NCI-H510A treated with DMSO at 0.1 percent for 48 hours (cell line): ENCODE results near the gene PIPOX.

Source experiments
- DNase-seq: peaks from one replicate; lab custom pipeline; 2025; lab: John Stamatoyannopoulos, UW

The PIPOX gene

GRCh38 chr17:29042679-29043538 lies at the start of gene PIPOX:
PIPOX (plus strand) TSS chr17:29043141; CDS start chr17:29043226, 85 bp downstream.
- DNase-seq: peak; percentile 89

GRCh38 chr17:28993645-28994426 lies 49.1 kb upstream of the PIPOX start:
- DNase-seq: no peak

GRCh38 chr17:28996554-28997096 lies 46.3 kb upstream of the PIPOX start:
- peak; percentile 76 for DNase-seq

GRCh38 chr17:28997806-28998205 lies 45.1 kb upstream of the PIPOX start:
- DNase-seq: peak; percentile 58

- DNase-seq: no peak
Measured at GRCh38 chr17:28999206-28999605, 43.7 kb upstream of the PIPOX start.

- DNase-seq: no peak
Measured at GRCh38 chr17:29000973-29001372, 42.0 kb upstream of the PIPOX start.

- no peak for DNase-seq
Measured at GRCh38 chr17:29002811-29003210, 40.1 kb upstream of the PIPOX start.

GRCh38 chr17:29003289-29003688 lies 39.7 kb upstream of the PIPOX start:
- DNase-seq: no peak

GRCh38 chr17:29004081-29004692 lies 38.8 kb upstream of the PIPOX start:
- no peak for DNase-seq

GRCh38 chr17:29005936-29006511 lies 36.9 kb upstream of the PIPOX start, which contains the start of gene SEZ6:
SEZ6 (minus strand) TSS chr17:29006033; CDS start chr17:29005869, 164 bp downstream.
- peak; percentile 58 for DNase-seq

- DNase-seq: no peak
Measured at GRCh38 chr17:29007456-29007855, 35.5 kb upstream of the PIPOX start.

GRCh38 chr17:29007860-29008455 lies 35.0 kb upstream of the PIPOX start:
- DNase-seq: no peak

GRCh38 chr17:29008591-29008990 lies 34.4 kb upstream of the PIPOX start:
- DNase-seq: no peak

- no peak for DNase-seq
Measured at GRCh38 chr17:29010129-29010528, 32.8 kb upstream of the PIPOX start.

GRCh38 chr17:29010586-29010985 lies 32.4 kb upstream of the PIPOX start:
- DNase-seq: no peak

- DNase-seq: no peak
Measured at GRCh38 chr17:29012535-29012934, 30.4 kb upstream of the PIPOX start.

GRCh38 chr17:29014716-29015115 lies 28.2 kb upstream of the PIPOX start:
- no peak for DNase-seq

- DNase-seq: no peak
Measured at GRCh38 chr17:29016345-29017210, 26.4 kb upstream of the PIPOX start.

- no peak for DNase-seq
Measured at GRCh38 chr17:29018788-29019474, 24.0 kb upstream of the PIPOX start.
